GM19467 (cell line): ENCODE data around the gene C2orf49.
A peak's percentile ranks its signal among the peaks of the same experiment; 100 is the strongest.

Experiments used
- ATAC-seq: cut with Tn5 transposase; IDR thresholded peaks from one replicate; pipeline ENCODE4 v1.9.1; 2021; ENCODE audit warnings: mild to moderate bottlenecking, moderate library complexity; ENCODE audit not compliant: unreplicated experiment

C2orf49 gene

GRCh38 chr2:105337122-105338019 is at the start of gene C2orf49:
Gene C2orf49 (plus strand): TSS chr2:105337540. CDS start chr2:105337588, 48 bp downstream.
- peak; percentile 85 for ATAC-seq

- no peak for ATAC-seq
Observed at GRCh38 chr2:105287692-105288091, 49.6 kb upstream of the C2orf49 start.

DNA sequence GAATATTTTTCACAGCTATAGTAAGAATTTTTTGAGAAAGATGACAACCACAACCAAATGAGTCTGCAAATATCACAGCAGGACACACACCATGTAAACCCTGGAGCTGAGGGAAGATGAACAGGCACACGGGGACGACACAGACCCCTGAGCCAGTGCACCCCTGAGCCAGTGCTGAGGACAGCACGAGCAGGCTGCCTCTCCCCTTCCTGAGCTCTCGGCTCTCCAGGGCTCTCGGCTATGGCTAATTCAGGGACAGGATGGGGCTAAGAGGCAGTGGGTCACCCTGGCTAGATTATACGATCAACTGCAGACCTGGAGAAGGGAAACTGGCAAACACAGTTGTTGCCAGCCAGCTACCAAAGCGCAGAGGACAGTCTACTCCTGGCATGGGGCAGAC is 49.2 kb upstream of the C2orf49 start:
- ATAC-seq: no peak

DNA sequence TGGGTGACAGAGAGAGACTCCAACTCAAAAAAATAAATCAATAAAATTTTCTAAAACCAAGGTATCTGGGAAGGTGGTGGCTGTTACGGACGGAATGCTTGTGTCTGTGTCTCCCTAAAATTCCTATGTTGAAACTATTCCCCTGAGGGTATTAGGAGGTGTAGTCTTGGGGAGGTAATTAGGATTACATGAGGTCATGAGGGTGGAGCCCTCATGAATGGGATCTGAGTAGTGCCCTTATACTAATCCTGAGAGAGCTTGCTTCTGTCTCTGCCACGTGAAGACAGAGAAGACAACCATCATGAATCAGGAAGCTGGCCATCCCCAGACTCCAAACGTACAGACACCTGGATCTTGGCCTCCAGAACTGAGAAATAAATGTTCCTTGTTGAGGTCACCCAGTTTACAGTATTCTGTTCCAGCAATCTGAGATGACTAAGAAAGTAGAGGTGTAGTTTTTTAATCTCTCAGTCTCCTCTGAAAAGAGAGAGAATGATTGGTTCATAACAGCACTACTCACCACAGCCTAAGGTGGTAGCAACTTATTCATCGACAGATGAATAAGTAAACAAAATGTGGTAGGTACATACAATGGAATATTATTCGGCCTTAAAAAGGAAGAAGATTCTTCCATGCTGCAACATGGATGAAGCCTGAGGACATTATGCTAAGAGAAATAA is 46.2 kb upstream of the C2orf49 start:
- ATAC-seq: no peak

- no peak for ATAC-seq
Observed at GRCh38 chr2:105291981-105292380, 45.4 kb upstream of the C2orf49 start.

DNA sequence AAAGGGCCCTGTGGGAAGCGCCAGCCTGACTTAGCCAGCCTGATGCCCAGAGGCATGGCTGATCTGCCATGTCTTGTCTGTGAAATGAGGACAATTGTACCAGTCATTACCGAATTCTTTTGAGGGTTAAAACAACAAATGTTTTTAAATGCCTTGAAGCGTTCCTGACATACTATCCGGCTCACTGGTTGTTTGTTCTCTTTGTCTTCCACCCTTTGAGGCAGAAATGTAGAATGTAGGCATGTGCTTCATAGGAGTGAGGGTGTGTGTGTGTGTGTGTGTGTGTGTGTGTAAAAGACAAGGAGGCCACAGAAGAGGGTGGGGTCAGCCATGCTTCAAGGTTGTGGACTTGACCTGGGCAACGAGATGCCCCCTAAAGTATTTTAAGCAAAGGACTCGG is 43.3 kb upstream of the C2orf49 start:
- ATAC-seq: no peak

DNA sequence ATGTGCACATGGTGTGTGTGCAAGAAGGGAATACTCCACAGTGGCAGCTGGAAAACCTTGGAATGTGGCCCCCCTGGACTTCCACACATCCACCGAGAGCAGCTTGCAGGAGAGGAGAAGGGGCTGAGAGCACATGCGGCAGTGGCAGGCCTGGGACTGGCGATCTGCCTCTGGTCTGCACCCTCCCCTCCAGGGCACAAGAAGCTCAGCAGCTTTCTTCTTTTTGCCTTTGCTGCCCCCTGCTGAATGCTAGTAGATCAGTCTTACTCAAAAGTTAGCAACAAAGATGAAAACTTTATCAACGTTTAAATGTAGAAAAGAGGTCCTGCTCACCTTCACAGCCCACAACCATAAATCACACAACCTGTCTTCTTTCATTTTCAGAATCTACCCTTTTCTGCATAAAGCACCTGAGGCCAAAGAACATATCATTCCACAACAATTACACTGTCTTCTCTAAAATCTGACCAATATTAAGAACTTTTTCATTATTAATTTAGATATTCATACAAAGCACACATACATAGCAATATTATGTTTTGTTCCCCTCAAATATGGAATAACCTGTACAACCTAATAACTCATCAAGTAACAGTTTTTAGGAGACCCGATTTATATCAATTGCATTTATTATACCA is 42.4 kb upstream of the C2orf49 start:
- ATAC-seq: no peak

DNA sequence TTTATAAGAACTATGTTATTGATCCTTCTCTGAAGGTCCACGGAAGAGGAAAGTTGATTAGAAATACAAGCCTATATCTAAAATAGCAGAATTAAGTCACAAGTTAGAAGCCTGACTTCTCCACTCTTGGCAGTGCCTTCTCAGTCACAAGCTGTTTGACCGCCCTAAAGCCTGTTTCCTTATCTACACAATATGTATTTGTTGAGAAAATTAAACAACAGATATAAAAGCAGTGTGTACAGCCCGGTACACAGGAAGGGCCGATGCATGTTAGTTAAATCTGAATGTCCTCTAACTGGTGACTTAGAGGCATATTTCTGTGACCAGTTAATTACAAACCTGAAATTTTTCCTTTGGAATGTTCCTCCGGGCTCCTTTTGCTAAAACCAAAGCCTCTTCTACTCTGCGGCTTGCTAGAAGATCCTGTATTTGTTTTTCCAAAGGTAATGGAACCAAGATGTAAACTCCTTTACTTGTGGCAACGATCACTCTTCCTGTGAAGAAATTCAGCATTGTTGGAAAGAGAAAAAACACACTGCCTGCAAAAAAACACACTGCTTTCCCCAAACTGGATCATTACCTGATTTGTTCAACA is 41.2 kb upstream of the C2orf49 start:
- ATAC-seq: no peak

- no peak for ATAC-seq
Observed at GRCh38 chr2:105297216-105297615, 40.1 kb upstream of the C2orf49 start.

- ATAC-seq: no peak
Observed at GRCh38 chr2:105298017-105298416, 39.3 kb upstream of the C2orf49 start.

GRCh38 chr2:105299290-105299689 is 38.0 kb upstream of the C2orf49 start:
- no peak for ATAC-seq

DNA sequence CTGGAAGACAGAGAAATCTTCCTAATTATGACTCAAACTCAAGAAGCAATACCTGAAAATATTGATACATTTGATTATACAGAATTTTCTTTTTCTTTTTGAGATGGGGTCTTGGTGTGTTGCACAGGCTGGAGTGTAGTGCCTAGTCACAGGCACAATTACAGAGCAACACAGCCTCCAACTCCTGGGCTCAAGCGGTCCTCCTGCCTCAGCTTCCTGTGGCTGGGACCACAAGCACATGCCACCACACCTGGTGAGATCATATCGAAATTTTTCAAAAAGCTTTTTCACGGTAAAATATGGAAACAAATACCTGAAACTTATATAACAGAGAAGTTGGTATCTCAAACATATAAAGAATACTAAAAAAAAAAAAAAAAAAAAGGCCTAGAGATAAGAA is 35.7 kb upstream of the C2orf49 start:
- ATAC-seq: no peak

GRCh38 chr2:105307146-105307545 is 30.2 kb upstream of the C2orf49 start:
- no peak for ATAC-seq

DNA sequence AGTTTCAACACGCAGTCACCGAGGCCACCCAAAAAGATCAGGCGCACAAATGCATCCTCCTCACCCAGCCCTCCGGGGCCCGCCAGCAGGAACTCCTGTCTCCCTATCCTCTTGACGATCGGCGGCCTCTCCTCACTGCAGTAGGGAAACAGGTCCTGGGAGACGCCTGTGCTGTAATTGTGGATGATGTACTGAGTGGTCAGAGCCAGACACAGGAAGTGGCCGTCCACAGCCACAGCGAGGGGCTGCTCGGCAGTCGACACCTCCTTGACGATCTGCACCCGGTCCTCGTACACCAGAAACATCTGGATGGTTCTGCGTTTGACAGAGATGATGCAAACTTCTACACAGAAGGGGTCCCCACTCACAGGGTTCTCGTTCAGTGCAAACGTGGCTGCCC is 29.8 kb upstream of the C2orf49 start:
- ATAC-seq: no peak

- ATAC-seq: no peak
Observed at GRCh38 chr2:105307962-105308361, 29.4 kb upstream of the C2orf49 start.

DNA sequence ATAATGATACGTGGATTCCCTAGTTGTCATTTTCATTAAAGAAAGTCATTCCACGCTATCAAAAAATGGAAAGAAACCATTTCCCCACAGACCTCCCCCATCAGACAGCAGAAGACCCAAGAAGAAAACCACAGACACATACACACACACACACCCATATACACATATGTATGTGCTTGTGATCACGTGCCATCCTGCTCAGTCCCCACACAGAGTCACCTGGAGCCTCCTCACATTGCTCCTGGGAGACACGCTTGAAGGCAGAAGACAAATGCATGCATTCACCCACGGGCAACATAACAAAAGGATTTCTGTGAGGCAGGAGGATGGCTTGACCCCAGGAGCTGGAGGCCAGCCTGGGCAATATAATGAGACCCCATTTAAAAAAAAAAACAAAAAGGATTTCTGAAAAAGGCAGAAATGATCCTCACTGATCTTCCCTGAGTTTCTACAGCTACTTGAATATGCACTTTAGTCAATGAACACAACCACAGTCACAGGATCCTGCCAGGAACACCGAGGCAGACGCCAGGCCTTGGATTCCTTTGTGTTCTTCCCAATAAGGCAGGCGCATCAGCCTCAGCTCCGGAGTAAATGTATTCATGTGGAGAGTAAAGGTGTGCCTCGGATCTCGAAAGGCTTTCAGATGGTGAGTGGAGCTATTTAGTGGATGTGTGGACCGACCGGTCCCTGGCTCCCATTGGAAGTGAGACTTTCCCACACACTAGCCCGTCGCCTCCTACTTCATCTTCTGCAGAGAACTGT is 28.8 kb upstream of the C2orf49 start:
- no peak for ATAC-seq

- ATAC-seq: no peak
Observed at GRCh38 chr2:105309147-105309545, 28.2 kb upstream of the C2orf49 start.

DNA sequence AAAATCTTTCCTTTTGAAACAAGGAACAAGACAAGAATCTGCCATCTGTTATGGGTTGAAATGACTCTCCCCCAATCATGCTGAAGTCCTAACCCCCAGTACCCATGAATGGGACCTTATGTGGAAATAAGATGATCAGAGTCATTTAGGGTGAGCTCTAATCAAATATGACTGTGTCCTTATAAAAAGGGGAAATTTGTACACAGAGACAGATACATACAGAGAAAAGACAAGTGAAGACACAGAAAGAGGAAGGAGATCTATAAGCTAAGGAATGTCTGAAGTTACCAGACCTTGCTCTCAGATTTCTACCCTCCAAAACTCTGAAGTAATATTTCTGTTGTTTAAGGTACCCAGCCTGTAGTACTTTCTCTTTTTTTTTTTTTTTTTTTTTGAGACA is 23.5 kb upstream of the C2orf49 start:
- no peak for ATAC-seq

- no peak for ATAC-seq
Observed at GRCh38 chr2:105315314-105315713, 22.0 kb upstream of the C2orf49 start.

DNA sequence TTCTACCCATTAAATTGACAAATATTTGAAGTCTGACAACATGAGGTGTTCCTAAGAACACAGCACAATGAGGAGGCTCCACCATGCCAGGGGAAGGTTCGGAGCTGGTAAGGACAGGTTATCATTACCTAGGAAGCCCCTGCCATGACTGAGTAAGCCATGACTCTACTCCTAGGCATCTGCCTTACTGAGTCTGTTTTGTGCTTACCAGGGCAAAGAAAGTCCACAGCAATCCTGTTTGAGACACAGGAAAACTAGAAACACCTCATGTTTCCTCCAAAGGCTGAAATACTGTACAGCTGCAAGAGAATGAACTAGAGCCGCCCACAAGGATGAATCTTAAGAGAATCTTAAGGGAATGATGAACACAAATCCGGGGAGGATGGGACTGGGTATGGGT is 19.4 kb upstream of the C2orf49 start:
- no peak for ATAC-seq
